Hematopoietic multipotent progenitor cell treated with erythropoietin and hydrocortisone succinate and interleukin-3 and kit ligand, for 17 days (in vitro differentiated cells): ENCODE measurements around the gene PPP4R1.
"Not testable (repeated sequence)": the region's sequence is repeated elsewhere in the genome, so short reads cannot be mapped to it uniquely, and the experiment has no call there.

ENCODE experiments used
- DNase-seq: peaks from one replicate; pipeline ENCODE4 v3.0.0-alpha.2; 2015; ENCODE audit warnings: low spot score

PPP4R1 gene

GRCh38 chr18:9630444-9630843 is 16.1 kb upstream of the PPP4R1 start:
- DNase-seq, result no peak

DNA sequence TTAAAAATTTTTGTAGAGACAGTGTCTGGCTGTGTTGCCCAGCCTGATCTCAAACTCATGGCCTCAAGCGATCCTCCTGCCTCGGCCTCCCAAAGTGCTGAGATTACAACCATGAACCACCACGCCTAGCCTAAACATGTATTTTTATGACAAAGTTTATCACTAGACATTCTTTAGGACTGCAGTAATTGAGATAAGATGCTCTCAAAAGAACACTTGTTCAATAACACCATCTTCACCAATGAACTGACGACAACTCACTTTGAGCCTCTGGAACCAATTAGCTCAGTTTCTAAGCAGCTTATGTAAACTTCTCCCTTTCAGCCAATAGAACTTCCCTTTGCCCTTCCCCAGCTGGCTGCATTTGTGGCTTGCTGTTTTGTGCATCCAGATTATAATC is 15.3 kb upstream of the PPP4R1 start:
- no peak for DNase-seq

DNA sequence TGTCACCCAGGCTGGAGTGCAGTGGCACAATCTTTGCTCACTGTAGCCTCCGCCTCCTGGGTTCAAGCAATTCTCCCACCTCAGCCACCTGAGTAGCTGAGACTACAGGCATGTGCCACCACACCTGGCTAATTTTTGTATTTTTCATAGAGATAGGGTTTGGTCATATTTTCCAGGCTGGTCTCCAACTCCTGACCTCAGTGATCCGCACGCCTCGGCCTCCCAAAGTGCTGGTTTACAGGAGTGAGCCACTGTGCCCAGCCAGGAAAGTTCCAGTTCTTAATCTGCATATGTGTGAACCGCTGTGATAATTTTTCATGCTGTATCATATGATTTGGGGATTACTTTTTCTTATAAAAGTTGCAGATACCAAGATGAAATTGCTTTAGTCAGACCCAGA is 14.6 kb upstream of the PPP4R1 start:
- no peak for DNase-seq

GRCh38 chr18:9627642-9628041 is 13.3 kb upstream of the PPP4R1 start:
- DNase-seq, result no peak

DNA sequence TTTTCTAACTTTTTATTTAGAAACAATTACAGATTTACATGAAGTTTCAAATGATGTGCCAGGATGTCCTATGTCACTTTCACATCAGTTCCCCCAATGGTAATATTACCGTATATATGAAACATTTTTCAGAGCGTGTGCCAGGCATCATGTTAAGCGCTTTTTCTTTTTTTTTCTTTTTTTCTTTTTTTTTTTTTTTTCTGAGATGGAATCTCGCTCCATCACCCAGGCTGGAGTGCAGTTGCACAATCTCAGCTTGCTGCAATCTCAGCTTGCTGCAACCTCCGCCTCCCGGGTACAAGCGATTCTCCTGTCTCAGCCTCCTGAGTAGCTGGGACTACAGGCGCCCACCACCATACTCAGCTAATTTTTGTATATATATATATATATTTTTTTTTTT is 5.6 kb upstream of the PPP4R1 start:
- no peak for DNase-seq

DNA sequence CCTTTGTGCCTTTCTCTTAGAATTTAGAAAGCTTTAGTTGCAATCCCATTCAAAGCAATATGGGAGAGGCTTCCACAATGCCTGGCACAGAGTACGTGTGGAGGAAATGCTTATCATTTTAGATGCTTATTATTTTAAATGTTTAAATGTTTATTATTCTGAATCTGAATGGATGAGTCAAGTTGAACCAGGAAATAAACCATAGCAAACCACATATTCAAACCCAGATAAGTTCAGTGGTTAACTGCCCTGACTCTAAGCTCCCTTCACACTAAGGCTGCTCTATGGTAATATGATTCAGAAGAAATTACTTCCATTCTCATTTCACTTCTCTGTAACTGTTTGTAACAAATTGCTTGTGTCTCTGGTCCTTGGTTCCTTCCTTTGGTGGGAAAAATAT is 5.2 kb upstream of the PPP4R1 start:
- no peak for DNase-seq

DNA sequence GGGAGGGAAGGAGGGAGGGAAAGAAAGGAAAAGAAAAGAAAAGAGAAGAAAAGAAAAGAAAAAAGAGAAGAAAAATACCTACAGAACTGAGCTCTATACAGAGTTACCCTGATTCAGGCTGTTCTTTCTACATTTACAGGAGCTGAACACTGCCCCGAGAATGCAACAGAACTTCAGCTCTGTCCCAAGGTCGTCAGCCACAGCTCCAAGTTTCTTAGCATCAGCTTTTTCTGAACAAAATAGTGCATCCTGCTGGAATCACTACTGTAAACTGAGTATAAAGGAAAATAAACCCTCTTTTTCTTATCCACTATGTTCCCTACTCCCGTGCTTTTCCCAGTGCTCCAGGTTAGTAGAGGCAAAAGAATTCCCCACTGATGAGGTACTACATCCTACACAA is 4.7 kb upstream of the PPP4R1 start:
- no peak for DNase-seq

DNA sequence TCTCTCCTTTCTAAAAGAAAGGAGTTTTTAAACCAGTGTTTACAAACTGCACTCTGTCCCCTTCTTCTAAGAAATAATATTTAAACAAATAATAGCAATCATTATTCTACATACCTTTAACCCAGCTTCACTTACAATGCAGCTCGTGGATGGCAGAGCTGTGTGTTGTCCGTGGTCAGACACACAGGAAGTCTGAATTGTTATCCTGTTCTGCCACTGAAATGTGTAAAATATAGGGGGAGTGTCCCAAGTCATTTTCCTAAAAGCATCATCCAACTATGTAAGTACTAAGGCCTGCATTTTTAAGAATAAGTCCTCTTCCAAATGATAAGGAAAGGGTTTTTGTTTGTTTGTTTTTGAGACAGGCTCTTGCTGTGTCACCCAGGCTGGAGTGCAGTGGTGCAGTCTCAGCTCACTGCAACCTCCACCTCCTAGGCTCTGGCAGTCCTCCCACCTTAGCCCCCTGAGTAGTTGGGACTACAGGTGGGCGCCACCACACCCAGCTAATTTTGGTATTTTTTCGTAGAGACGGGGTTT is 2.7 kb upstream of the PPP4R1 start:
- DNase-seq, result no peak

DNA sequence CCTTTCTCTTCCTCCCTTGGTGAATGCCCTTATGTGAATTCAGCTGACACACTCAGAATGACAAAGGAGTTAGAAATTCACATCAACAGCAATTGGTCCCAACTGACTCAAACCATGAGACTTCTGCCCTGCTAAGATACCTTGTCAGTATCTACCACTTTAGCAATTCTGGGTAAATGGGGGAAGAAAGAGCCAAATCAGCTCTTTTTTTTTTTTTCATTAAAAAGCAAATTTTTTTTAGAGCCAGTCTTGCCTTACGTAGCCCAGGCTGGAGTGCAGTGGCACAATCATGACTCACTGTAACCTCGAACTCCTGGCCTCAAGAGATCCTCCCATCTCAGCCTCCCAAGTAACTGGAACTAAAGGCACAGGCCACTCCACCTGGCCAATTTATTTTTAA is 1.7 kb upstream of the PPP4R1 start:
- DNase-seq, result peak; percentile 19

DNA sequence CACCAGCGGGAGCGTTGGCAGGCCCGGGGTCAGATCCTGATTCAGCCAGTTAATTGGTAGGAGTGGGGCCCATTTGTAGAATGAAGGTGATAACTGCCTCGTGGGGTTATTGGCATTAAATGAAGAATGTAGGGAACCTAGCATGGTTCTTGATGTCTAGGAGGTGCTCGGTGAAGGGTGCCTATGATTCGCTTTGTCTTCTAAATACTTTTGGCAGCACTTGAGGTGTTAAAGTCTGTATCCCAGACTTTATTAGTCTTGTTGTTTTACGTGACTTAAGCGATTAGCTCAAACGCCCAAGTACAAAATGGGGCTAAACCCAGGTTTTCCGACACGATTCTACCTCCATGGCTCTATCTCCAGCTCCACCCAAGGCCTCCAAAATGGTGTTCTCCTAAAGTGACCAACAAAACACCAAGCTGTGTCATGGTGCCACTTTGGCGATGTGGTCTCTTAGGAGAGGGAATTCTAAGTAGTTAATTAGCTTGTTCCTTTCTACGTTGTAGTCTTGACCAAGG is 980 bp upstream of the PPP4R1 start:
- no peak for DNase-seq

GRCh38 chr18:9613550-9614400 is 584 bp downstream of the PPP4R1 start:
- peak; percentile 41 for DNase-seq

- DNase-seq, result no peak
Observed at GRCh38 chr18:9612977-9613376, 1.4 kb downstream of the PPP4R1 start.

- peak; percentile 58 for DNase-seq
Observed at GRCh38 chr18:9612215-9612830, 2.0 kb downstream of the PPP4R1 start.

GRCh38 chr18:9609190-9609589 is 5.2 kb downstream of the PPP4R1 start:
- DNase-seq, result no peak

- DNase-seq, result no peak
Observed at GRCh38 chr18:9608728-9609127, 5.6 kb downstream of the PPP4R1 start.

DNA sequence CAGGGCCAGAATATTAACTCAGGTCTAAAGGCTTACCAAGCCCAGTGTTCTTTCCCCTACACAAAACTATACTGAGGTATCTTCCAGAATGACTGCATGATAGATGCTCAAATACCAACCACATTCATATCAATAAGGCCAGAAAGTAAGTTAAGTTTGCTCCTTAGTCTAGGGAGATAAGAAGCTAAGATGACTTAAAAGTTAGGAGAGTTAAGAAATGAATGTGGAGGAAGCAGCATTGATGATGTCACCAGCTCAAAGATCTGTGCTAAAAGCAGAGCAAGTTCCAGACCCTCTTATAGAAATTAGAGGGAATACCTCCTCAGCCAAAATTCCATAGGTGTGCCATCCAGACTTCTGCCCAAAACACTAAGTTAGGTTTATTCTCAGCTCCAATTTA is 6.1 kb downstream of the PPP4R1 start:
- no peak for DNase-seq

DNA sequence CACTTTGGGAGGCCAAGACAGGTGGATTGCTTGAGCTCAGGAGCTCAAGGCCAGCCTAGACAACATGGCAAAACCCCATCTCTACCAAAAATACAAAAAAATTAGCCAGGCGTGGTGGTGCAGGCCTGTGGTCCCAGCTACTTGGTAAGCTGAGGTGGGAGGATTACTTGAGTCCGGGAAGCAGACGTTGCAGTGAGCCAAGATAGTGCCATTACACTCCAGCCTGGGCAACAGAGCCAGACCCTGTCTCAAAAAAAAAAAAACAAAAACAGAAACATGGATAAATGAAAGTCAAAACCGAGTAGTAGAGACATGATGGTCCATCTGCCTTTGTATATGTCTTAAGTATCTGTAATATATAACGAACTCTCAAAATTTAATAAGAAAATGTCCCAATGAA is 7.2 kb downstream of the PPP4R1 start:
- DNase-seq, result not testable (repeated sequence)

DNA sequence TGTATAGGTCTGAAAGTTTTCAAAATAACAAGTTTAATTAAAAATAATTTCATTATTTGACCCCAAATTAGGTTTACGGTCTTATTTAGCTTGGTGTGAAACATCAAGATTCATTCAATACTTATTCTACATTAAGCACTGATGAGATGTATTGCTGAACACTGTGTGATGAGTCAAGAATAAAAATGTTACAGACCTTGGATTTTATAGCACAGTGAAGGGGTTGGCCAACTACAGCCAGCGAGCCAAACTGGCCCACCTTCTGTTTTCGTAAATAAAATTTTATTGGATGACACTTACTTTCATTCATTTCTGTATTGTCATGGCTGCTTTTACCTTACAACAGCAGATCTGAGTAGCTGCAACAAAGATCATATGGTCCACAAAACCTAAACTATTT is 8.3 kb downstream of the PPP4R1 start:
- DNase-seq, result no peak

GRCh38 chr18:9604348-9604747 is 10.0 kb downstream of the PPP4R1 start:
- no peak for DNase-seq

- no peak for DNase-seq
Observed at GRCh38 chr18:9599328-9599727, 15.0 kb downstream of the PPP4R1 start.

DNA sequence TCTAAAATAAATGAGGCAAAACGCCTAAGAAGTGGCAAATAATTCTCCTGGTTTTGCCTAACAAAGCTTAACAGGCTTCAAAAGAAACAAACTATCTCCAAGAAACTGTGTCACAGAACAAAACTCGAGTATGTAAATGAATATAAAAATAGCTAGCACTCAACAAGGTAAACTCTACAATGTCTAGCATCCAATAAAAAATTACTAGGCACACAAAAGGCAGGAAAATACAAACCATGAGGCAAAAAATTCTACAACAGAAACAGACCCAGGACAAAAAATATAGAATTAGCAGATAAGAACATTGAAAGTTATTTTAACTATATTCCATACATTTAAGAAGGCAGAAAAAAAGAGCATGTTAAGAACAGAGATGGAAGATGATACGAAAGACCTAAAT is 16.8 kb downstream of the PPP4R1 start:
- DNase-seq, result no peak

DNA sequence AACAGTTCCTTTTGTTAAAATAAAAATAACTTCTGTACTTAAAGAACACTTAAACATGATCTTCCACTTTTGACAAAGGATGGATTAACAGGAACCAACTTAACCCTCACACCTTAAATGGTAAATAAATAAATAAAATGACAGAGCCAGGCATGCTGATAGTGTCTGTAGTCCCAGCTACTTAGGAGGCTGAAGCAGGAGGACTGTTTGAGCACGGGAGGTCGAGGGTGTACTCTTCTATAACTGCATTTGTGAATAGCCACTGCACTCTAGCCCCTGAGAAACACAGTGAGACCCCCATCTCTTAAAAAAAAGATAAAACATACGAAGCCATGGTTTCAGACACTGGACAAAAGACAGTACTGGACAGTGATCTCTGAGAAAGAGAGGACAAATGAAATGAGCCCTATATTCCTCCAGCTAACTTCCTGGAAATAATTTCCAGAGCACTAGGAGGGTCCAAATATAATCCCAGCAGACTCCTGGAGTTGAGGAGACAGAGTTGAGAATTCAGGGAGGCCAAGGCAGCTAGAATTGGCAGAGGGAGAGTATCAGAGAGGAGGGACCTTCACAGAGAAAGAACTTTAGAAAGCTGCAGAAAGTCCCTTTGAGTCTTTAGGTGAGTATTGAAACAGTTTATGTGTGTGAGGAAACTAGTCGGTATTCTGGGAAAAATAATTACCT is 17.4 kb downstream of the PPP4R1 start:
- DNase-seq, result no peak

GRCh38 chr18:9596226-9596625 is 18.1 kb downstream of the PPP4R1 start:
- DNase-seq, result no peak
